GM23338 (cell line): ENCODE measurements around the gene LRTM2. TPM values are rescaled to one million over a fixed set of nuclear protein-coding genes. Genes with fewer than 3 reads are reported as not detected.

ENCODE experiments used
- ATAC-seq: fragments of 200-7000 bp; cut with Tn5 transposase; 3 replicates; pipeline ENCODE4 v1.9.1; 2020
- DNase-seq: peaks from one replicate; pipeline ENCODE4 v3.0.0-alpha.2; 2015; ENCODE audit warnings: low spot score
- H2AFZ ChIP-seq: fragments of 200-600 bp; sonication (generic); 2 replicates; pipeline ENCODE4 v1.8.0; 2016; ENCODE audit warnings: antibody characterized with exemption, mild to moderate bottlenecking, moderate library complexity
- H3F3A ChIP-seq: fragments of 200-600 bp; sonication (generic); replicated peaks from 2 replicates; pipeline ENCODE4 v1.8.0; 2017; ENCODE audit warnings: antibody characterized with exemption, mixed run types, low read depth
- H3K27ac ChIP-seq: fragments of 200-600 bp; sonication (generic); 2 replicates; pipeline ENCODE4 v1.6.1; 2016; ENCODE audit warnings: low read depth
- H3K27me3 ChIP-seq: fragments of 200-600 bp; sonication (generic); 2 replicates; pipeline ENCODE4 v1.8.0; 2016; ENCODE audit warnings: mild to moderate bottlenecking, mixed run types, moderate library complexity; ENCODE audit not compliant: insufficient read depth
- H3K36me3 ChIP-seq: fragments of 200-600 bp; sonication (generic); 2 replicates; pipeline ENCODE4 v1.8.0; 2016; ENCODE audit warnings: mild to moderate bottlenecking; ENCODE audit not compliant: insufficient read depth
- H3K4me1 ChIP-seq: fragments of 200-600 bp; sonication (generic); 2 replicates; pipeline ENCODE4 v1.8.0; 2016; ENCODE audit warnings: mild to moderate bottlenecking, moderate library complexity; ENCODE audit not compliant: insufficient read depth
- H3K4me2 ChIP-seq: fragments of 200-600 bp; sonication (generic); 2 replicates; pipeline ENCODE4 v1.7.1; 2017; ENCODE audit warnings: mixed run types
- H3K4me3 ChIP-seq: fragments of 200-600 bp; sonication (generic); 2 replicates; pipeline ENCODE4 v1.6.1; 2016; ENCODE audit warnings: mixed run types
- H3K79me2 ChIP-seq: fragments of 200-600 bp; sonication (generic); replicated peaks from 2 replicates; pipeline ENCODE4 v1.8.0; 2017; ENCODE audit warnings: mild to moderate bottlenecking; ENCODE audit not compliant: insufficient read depth
- H3K9me2 ChIP-seq: fragments of 200-600 bp; sonication (generic); 2 replicates; pipeline ENCODE4 v1.8.0; 2017; ENCODE audit not compliant: insufficient read depth
- H4K20me1 ChIP-seq: fragments of 200-600 bp; sonication (generic); replicated peaks from 2 replicates; pipeline ENCODE4 v1.8.0; 2017; ENCODE audit warnings: mild to moderate bottlenecking; ENCODE audit not compliant: insufficient read depth
- H3K27ac Mint-ChIP-seq: 2 replicates; pipeline ENCODE4 v1.8.0; 2020; ENCODE audit warnings: inconsistent platforms, mild to moderate bottlenecking, moderate library complexity, mixed read lengths
- H3K27me3 Mint-ChIP-seq: 3 replicates; pipeline ENCODE4 v1.8.0; 2022; ENCODE audit warnings: low read depth, mild to moderate bottlenecking, moderate library complexity, mixed read lengths, inconsistent platforms; ENCODE audit not compliant: insufficient read depth, poor library complexity
- H3K36me3 Mint-ChIP-seq: 3 replicates; pipeline ENCODE4 v1.8.0; 2021; ENCODE audit warnings: low read depth, mild to moderate bottlenecking, inconsistent platforms, moderate library complexity, mixed read lengths
- H3K4me1 Mint-ChIP-seq: 3 replicates; pipeline ENCODE4 v1.8.0; 2020; ENCODE audit warnings: mild to moderate bottlenecking, inconsistent platforms, mixed read lengths
- H3K4me3 Mint-ChIP-seq: 3 replicates; pipeline ENCODE4 v1.8.0; 2021; ENCODE audit warnings: moderate library complexity, mild to moderate bottlenecking, inconsistent platforms, mixed read lengths
- H3K9me3 Mint-ChIP-seq: 3 replicates; pipeline ENCODE4 v1.8.0; 2020; ENCODE audit warnings: moderate library complexity, mild to moderate bottlenecking, inconsistent platforms, mixed read lengths
- CREB1 ChIP-seq: fragments of 250-450 bp; sonication (Bioruptor Pico); IDR thresholded peaks from 2 replicates; pipeline ENCODE4 v1.5.0; 2020; ENCODE audit warnings: low read depth, mild to moderate bottlenecking, moderate library complexity
- EZH2 ChIP-seq: fragments of 200-600 bp; sonication (generic); IDR thresholded peaks from one replicate; pipeline ENCODE4 v1.8.0; 2017; ENCODE audit warnings: antibody characterized with exemption, mild to moderate bottlenecking, low read depth; ENCODE audit not compliant: unreplicated experiment
- EZH2phosphoT487 ChIP-seq: fragments of 200-600 bp; sonication (generic); IDR thresholded peaks from one replicate; pipeline ENCODE4 v1.8.1; 2018; ENCODE audit warnings: antibody characterized with exemption; ENCODE audit not compliant: unreplicated experiment
- JUNB ChIP-seq: IDR thresholded peaks from one replicate; pipeline ENCODE4 v1.6.1; 2016; ENCODE audit warnings: antibody characterized with exemption; ENCODE audit not compliant: unreplicated experiment
- NANOG ChIP-seq: IDR thresholded peaks from 2 replicates; pipeline ENCODE4 v1.6.1; 2016; ENCODE audit warnings: antibody characterized with exemption, borderline replicate concordance
- POLR2AphosphoS5 ChIP-seq: IDR thresholded peaks from 2 replicates; pipeline ENCODE4 v1.6.1; 2016; ENCODE audit warnings: antibody characterized with exemption, low read depth
- STAT1 ChIP-seq: IDR thresholded peaks from one replicate; pipeline ENCODE4 v1.6.1; 2016; ENCODE audit warnings: antibody characterized with exemption; ENCODE audit not compliant: unreplicated experiment
- ZNF114 ChIP-seq: fragments of 250-450 bp; sonication (Bioruptor Pico); IDR thresholded peaks from 2 replicates; pipeline ENCODE4 v1.5.0; 2020; ENCODE audit warnings: mild to moderate bottlenecking, moderate library complexity
- ZNF331 ChIP-seq: fragments of 250-450 bp; sonication (Bioruptor Pico); IDR thresholded peaks from 2 replicates; pipeline ENCODE4 v1.5.0; 2020; ENCODE audit warnings: low read depth, mild to moderate bottlenecking, moderate library complexity
- ZNF462 ChIP-seq: fragments of 250-450 bp; sonication (Bioruptor Pico); IDR thresholded peaks from 2 replicates; pipeline ENCODE4 v1.5.0; 2020; ENCODE audit warnings: mild to moderate bottlenecking, moderate library complexity
- polyA plus RNA-seq: library from polyadenylated mRNA; unstranded; fragments of >200 nt; fragmentation: Nextera tagmentation; extraction: Ambion mirVana; gene quantifications from 2 replicates; pipeline ENCODE4 v1.2.1, GENCODE V29; 2016
- total RNA-seq: library from RNA; depleted of rRNA; stranded (reverse); fragments of >200 nt; shearing (Covaris generic); gene quantifications from 2 replicates; pipeline ENCODE4 v1.2.3, GENCODE V29; 2014
- TF ChIP-seq, protein P1 (sequence below): IDR thresholded peaks from one replicate; pipeline ENCODE4 v1.6.1; 2018; ENCODE audit warnings: antibody characterized with exemption; ENCODE audit not compliant: unreplicated experiment
- TF ChIP-seq, protein P2 (sequence below): IDR thresholded peaks from 2 replicates; pipeline ENCODE4 v1.6.1; 2016; ENCODE audit warnings: antibody characterized with exemption
- TF ChIP-seq, protein P3 (sequence below), 2 experiments: fragments of 200-600 bp in 1 of 2; sonication (generic) in 1 of 2; conservative IDR thresholded peaks; 2 replicates each; pipeline versions ENCODE4 v1.5.1 to v1.6.1; 2016 to 2017; ENCODE audit warnings: antibody characterized with exemption in 2 of 2, low read depth in 2 of 2, mild to moderate bottlenecking in 2 of 2, moderate library complexity in 1 of 2

The LRTM2 gene
- total and polyA plus RNA-seq, 2 experiments from 2014 or later: 0.08 TPM; not detected in 1

DNA sequence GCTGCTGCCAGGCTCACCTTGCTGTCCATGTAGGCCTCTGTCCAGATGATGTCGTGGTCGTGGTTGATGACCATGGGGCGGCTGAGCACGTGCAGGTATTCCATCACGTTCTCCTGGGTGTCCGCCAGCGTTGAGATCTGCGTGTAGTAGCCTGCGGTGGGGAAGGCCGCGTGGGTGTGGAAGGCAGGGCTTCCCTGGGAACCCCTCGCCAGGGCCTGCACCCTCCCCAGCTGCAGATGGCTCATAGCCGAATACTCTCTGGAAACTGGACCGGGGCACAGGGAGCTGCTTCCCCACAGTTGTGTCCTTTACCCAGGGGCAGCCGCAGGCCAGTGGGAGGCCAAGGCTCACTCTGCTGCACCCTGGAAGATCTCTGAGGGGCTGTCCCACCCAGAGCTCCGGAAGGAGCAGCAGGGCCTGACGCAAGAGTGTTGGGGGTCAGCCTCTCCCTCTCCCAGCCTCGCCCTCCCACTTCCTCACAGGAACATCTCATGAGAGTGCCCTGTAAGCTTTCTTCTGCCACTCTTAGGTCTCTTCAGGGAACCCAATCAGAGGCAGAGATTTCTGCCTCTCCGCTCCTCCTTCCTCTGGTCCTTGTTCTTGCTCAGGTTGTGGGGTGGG lies 62.6 kb downstream of the LRTM2 start:
- Mint-ChIP-seq H3K36me3 (no peaks in the 10 kb centered on the region), H3K4me1 (peaks cover 4% of the 10 kb centered on the region; the same call in 1 of the 3 replicates), H3K27ac (no peak overlapping the region), H3K4me3 (no peak overlapping the region), H3K9me3 (no peaks in the 10 kb centered on the region; the same call in 2 of the 3 replicates), H3K27me3 (peaks cover 8% of the 10 kb centered on the region)
- Histone ChIP-seq H3K4me1 (no peaks in the 10 kb centered on the region), H3K36me3 (no peaks in the 10 kb centered on the region), H3K4me3 (no peak overlapping the region), H3K79me2 (no peaks in the 10 kb centered on the region), H3K4me2 (no peak overlapping the region), H4K20me1 (no peaks in the 10 kb centered on the region), H3K27ac (no peak overlapping the region), H3F3A (no peaks in the 10 kb centered on the region), H3K27me3 (no peaks in the 10 kb centered on the region), H3K9me2 (no peaks in the 10 kb centered on the region), H2AFZ (no peak overlapping the region)
- ATAC-seq (no peak), DNase-seq (no peak)
- TF ChIP-seq JUNB: no peak
- TF ChIP-seq EZH2: no peak
- no peak for TF ChIP-seq ZNF331 (CRISPR knock-in tag)
- TF ChIP-seq, protein P1, sequence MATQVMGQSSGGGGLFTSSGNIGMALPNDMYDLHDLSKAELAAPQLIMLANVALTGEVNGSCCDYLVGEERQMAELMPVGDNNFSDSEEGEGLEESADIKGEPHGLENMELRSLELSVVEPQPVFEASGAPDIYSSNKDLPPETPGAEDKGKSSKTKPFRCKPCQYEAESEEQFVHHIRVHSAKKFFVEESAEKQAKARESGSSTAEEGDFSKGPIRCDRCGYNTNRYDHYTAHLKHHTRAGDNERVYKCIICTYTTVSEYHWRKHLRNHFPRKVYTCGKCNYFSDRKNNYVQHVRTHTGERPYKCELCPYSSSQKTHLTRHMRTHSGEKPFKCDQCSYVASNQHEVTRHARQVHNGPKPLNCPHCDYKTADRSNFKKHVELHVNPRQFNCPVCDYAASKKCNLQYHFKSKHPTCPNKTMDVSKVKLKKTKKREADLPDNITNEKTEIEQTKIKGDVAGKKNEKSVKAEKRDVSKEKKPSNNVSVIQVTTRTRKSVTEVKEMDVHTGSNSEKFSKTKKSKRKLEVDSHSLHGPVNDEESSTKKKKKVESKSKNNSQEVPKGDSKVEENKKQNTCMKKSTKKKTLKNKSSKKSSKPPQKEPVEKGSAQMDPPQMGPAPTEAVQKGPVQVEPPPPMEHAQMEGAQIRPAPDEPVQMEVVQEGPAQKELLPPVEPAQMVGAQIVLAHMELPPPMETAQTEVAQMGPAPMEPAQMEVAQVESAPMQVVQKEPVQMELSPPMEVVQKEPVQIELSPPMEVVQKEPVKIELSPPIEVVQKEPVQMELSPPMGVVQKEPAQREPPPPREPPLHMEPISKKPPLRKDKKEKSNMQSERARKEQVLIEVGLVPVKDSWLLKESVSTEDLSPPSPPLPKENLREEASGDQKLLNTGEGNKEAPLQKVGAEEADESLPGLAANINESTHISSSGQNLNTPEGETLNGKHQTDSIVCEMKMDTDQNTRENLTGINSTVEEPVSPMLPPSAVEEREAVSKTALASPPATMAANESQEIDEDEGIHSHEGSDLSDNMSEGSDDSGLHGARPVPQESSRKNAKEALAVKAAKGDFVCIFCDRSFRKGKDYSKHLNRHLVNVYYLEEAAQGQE: no peak
- TF ChIP-seq ZNF114 (CRISPR knock-in tag): no peak
- TF ChIP-seq CREB1 (CRISPR knock-in tag): no peak
- TF ChIP-seq, protein P2, sequence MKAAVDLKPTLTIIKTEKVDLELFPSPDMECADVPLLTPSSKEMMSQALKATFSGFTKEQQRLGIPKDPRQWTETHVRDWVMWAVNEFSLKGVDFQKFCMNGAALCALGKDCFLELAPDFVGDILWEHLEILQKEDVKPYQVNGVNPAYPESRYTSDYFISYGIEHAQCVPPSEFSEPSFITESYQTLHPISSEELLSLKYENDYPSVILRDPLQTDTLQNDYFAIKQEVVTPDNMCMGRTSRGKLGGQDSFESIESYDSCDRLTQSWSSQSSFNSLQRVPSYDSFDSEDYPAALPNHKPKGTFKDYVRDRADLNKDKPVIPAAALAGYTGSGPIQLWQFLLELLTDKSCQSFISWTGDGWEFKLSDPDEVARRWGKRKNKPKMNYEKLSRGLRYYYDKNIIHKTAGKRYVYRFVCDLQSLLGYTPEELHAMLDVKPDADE: no peak
- TF ChIP-seq, protein P3, sequence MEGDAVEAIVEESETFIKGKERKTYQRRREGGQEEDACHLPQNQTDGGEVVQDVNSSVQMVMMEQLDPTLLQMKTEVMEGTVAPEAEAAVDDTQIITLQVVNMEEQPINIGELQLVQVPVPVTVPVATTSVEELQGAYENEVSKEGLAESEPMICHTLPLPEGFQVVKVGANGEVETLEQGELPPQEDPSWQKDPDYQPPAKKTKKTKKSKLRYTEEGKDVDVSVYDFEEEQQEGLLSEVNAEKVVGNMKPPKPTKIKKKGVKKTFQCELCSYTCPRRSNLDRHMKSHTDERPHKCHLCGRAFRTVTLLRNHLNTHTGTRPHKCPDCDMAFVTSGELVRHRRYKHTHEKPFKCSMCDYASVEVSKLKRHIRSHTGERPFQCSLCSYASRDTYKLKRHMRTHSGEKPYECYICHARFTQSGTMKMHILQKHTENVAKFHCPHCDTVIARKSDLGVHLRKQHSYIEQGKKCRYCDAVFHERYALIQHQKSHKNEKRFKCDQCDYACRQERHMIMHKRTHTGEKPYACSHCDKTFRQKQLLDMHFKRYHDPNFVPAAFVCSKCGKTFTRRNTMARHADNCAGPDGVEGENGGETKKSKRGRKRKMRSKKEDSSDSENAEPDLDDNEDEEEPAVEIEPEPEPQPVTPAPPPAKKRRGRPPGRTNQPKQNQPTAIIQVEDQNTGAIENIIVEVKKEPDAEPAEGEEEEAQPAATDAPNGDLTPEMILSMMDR (conservative IDR thresholded peaks at IDR 0.05; ENCODE audit: low read depth in 2 of 2): no peak
- TF ChIP-seq ZNF462 (CRISPR knock-in tag): no peak
- TF ChIP-seq EZH2phosphoT487: no peak
- no peak for TF ChIP-seq POLR2AphosphoS5
- TF ChIP-seq STAT1: no peak
- no peak for TF ChIP-seq NANOG
